HG02938 (cell line): Measurements from ENCODE around the gene CUL4A.
"Not testable (repeated sequence)": the region's sequence is repeated elsewhere in the genome, so short reads cannot be mapped to it uniquely, and the experiment has no call there.

Source experiments
- ATAC-seq: cut with Tn5 transposase; IDR thresholded peaks from one replicate; pipeline ENCODE4 v1.9.1; 2021; ENCODE audit warnings: mild to moderate bottlenecking, moderate library complexity; ENCODE audit not compliant: unreplicated experiment

Gene CUL4A

DNA sequence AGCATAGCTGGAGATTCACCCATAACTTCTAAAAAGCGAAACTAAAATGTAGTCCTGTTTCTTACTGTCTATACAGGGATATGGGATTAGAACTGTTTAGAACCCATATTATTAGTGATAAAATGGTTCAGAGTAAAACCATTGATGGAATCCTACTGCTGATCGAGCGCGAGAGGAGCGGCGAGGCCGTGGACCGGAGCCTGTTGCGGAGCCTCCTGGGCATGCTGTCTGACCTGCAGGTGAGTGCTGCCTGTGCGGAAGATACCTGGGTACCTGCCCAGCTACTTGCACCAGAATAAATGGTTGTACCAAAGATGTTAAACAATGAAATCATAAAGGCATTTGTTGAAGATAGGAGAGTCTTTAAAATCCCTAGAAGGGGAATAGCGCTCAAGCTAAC, 23.7 kb downstream of the CUL4A start:
- ATAC-seq, result no peak

- ATAC-seq, result no peak
These were observed 29.1 kb downstream of the CUL4A start for GRCh38 chr13:113238536-113238935.

- no peak for ATAC-seq
These were observed 29.9 kb downstream of the CUL4A start for GRCh38 chr13:113239357-113239756.

- ATAC-seq, result no peak
These were observed 30.6 kb downstream of the CUL4A start for GRCh38 chr13:113239986-113240385.

DNA sequence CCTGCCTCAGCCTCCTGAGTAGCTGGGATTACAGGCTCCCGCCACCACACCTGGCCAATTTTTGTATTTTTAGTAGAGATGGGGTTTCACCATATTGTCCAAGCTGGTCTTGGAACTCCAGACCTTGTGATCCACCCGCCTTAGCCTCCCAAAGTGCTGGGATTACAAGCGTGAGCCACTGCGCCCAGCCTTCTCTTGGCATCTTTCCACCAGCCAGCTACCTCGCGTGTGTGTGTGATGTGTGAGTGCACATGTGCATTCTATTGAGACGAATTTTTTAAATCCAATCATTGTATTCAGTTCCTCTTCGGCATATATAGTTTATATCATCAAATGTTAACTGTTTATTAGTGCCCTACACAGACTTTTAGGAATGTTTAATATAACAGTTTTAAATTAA, 32.2 kb downstream of the CUL4A start:
- ATAC-seq, result not testable (repeated sequence)

DNA sequence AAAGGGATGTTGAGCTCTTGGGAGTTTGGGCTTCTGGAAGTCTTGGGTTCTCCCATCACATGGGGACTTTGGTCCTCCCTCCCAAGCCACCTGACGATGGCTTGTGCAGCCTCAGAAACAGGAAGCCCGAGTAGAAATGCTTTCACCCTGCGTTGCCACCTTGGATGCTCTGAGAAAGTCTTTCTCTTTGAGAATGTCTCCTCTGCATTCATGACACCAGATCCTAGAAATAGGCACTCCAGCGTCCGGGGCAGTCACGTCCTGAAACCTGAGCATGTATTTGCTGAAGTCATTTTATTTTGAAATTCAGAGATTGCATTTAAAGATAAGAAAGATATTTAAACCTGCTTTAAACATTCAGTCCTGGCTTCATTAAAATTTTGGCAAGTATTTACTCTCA, 34.4 kb downstream of the CUL4A start:
- ATAC-seq, result no peak

- no peak for ATAC-seq
These were observed 36.7 kb downstream of the CUL4A start for GRCh38 chr13:113245849-113246796.

- no peak for ATAC-seq
These were observed 43.2 kb downstream of the CUL4A start for GRCh38 chr13:113252516-113253095.

DNA sequence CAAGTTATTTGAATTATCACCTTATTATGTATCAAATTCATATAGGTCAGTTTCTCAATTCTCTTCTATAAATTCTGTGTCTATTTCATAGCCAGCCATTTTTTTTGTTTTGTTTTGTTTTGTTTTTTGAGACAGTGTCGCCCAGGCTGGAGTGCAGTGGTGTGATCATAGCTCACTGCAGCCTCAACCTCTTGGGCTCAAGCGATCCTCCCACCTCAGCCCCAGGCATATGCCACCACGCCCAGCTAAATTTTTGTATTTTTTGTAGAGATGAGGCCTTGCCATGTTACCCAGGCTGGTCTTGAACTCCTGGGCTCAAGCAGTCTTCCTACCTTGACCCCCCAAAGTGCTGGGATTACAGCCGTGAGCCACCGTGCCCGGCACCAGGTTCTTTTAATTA, 48.5 kb downstream of the CUL4A start:
- not testable (repeated sequence) for ATAC-seq

- no peak for ATAC-seq
These were observed 49.1 kb downstream of the CUL4A start for GRCh38 chr13:113258321-113259054.

- ATAC-seq, result no peak
These were observed 51.6 kb downstream of the CUL4A start for GRCh38 chr13:113260996-113261395.

DNA sequence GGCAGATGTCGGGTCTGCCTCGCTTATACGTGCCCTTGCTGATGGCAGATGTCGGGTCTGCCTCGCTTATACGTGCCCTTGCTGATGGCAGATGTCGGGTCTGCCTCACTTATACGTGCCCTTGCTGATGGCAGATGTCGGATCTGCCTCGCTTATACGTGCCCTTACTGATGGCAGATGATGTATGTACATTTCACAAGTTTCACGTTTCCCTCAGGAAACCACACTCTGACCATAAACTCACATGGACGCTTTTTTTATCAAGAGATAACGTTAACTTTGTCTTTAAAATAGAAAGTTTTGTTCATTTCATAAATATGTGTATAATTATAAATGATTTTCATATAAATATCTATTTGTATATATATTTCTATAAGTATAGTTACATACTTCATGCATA, 53.6 kb downstream of the CUL4A start:
- ATAC-seq, result not testable (repeated sequence)

DNA sequence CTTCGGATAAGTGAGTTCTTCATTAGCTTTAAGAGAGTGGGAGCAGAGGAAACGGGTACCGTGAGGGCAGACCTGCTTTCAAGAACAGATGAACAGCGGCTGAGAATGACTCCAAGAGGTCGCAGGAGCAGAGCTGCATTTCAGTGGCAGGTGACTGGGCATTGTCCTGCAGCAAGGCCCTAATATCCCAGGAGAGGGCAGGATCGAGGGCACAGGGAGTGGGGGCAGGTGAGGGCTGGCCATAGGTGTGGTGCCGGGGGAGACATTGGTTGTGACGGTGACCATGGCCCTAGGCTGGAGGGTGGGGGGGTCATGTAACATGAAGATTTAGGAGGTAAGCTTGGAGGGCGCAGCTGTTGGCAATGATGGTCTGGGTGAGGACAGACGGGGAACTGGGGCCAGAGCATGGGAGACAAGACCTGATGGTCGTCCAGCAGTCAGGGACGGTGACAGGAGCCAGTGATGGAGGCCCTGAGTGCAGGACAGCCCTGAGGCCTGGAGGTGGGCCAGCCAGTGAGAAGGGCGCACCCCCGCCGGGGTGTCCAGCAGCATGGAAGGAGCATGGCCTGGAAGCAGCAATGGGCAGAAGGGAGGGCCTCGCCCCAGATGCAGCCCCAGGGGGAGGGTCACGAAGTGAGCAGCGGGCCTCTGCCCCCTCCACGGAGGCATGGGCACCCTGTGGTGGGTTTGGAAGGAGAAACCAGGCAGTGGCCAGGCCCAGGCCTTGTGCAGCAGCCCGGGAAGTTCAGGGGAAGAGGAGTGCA, 58.4 kb downstream of the CUL4A start:
- no peak for ATAC-seq

DNA sequence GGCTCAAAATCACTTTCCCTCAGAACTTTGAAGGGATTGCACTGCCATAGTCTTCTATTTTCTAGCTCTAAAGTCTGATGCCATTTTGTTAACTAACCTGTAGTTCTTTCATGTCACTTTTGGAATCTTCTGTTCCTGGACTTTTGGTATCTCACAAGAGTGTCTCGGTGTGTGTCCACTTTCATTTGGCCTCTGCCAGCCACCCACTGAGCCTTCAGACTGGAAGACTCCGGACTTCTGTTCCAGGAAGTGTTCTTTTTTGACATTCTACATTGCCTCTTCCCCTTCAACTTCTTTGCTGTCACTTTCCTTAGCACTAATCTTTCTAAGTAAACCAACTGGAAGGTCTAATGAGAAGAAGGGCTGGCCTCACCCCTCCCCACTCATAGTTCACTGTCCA, 62.6 kb downstream of the CUL4A start:
- no peak for ATAC-seq

DNA sequence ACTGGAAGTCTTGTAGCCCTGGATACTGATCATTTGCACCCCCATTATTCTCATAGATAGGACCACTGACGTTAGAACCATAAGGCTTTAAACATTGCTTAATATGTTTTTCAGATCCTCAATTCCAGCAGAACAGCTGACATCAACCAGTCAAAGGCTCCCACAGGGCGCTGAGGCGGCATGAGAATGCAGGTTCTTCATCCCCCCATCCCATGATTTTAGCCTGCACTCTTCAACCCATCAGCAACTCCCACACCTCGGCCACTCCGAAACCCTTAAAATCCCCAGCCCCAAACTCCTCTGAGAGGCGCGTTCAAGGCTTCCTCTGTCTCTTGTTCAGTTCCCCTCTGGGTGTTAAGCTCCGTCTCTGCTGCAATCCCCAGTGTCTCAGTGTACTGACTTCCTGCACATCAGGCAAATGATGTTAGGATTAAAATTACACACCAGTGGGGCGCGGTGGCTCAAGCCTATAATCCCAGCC, 63.3 kb downstream of the CUL4A start:
- no peak for ATAC-seq

DNA sequence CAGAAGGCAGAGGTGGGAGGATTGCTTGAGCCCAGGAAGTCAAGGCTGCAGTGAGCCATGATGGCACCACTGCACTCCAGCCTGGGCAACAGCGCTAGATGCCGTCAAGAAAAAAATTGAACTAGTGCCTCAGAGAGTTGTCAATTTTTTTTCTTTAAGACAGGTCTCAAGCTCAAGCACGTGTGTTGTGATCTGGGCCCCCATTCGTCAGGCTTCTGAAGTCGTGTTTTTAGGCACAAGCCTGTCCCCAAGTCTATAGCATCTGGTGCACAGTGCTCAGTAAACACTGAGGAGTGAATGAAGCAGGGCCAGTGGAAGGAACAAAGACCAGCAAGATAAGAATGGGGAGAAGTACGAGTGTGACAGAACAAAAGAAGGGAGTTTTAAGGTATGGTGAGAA, 63.9 kb downstream of the CUL4A start:
- ATAC-seq, result no peak

DNA sequence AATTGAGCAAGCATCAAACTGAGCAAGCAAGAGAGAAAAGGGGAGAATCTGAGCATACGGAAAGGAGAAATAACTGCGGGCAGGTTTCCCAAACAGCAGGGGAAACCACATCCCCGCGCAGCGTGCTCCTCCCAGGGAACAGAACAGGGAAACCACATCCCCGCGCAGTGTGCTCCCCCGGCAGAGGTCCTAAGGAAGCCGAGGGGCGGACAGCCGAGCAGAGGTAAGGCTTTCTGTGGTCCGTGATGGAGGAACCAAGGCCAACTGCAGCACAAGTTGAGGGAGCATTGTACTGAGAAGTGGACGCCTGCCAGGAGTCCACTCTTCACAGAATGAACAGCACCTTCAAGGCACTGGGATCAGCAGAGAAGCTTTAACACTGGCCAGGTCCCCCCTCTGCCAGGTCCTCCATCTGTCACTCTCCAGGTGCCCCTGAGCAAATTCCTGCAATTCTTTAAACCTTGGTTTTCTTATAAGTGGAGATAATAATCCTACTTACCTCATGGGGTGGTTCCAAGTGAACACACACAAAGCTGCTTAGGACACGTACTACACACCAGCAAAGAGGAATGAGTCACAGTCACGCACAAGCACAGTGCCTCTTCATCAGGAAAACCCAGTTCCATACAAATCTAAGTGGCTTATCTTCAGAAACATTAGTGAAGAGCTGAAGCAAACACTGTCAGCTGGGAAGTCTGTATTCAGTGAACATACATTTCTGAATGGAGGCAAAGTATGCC, 64.6 kb downstream of the CUL4A start:
- ATAC-seq, result no peak

DNA sequence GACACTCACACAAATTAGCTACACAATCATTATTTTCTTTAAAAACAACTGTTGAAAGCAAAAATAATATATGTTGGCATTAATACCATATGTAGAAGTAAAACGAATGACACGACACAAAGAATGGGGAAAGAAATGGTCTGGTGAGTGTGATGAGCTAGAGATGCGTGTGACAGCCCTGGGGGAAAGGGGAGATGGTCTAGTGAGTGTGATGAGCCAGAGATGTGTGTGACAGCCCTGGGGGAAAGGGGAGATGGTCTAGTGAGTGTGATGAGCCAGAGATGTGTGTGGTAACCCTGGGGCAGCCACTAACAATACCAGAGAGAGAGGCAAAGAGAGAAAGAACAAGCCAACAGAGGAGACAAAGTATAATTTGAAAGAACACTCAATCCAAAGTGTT, 65.3 kb downstream of the CUL4A start:
- ATAC-seq, result no peak

DNA sequence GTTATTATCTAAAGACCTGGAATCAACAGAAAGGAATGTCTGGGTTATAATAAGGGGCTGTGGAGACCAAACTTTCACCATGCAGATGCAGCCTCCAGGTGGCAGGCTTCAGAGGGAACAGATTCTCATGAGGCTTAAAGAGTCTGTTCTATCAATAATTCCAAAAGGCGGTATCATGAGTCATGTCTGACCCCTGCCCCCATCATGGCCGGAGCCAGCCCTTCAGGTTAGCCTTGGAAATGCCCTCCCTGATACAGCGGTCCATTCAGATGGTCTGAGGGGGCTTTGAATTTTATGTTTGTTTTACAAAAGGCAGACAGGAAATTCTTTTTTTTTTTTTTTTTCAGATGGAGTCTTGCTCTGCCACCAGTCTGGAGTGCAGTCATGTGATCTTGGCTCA, 66.0 kb downstream of the CUL4A start:
- peak; percentile 58 for ATAC-seq

DNA sequence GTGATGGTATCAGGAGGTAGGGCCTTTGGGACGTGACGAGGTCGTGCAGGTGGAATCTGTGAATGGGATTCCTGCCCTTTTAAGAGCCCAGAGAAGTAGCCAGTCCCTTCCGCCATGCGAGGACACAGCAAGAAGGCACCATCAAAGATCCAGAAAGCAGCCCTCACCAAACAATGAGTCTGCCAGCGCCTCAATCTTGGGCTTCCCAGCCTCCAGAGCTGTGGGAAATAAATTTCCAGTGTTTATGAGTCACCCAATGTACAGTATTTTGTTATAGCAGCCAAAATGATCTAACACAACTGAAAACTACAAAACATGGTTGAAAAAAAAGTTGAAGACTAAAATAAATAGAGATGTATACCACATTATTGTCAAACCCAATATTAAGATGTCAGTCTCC, 70.7 kb downstream of the CUL4A start:
- no peak for ATAC-seq
